ENCODE measurements around the gene SH3GL3.

The SH3GL3 gene

GRCh38 chr15:83556068-83556467 is 108.9 kb downstream of the SH3GL3 start:
- no peak for DNase-seq (ENCODE audit: low read depth)
- TF ChIP-seq CTCF (IDR thresholded peaks at IDR 0.05; ENCODE audit: control insufficient read depth, extremely low read depth, insufficient read depth), result no peak
- no peak overlapping the region for H3K4me3 ChIP-seq (ENCODE audit: low read depth, low read length)

- no peak for TF ChIP-seq CTCF (IDR thresholded peaks at IDR 0.05; ENCODE audit: control insufficient read depth, extremely low read depth, insufficient read depth)
- no peak overlapping the region for H3K4me3 ChIP-seq (ENCODE audit: low read depth, low read length)
- DNase-seq (ENCODE audit: low read depth), result no peak
These were observed 109.6 kb downstream of the SH3GL3 start for GRCh38 chr15:83556754-83557153.

DNA sequence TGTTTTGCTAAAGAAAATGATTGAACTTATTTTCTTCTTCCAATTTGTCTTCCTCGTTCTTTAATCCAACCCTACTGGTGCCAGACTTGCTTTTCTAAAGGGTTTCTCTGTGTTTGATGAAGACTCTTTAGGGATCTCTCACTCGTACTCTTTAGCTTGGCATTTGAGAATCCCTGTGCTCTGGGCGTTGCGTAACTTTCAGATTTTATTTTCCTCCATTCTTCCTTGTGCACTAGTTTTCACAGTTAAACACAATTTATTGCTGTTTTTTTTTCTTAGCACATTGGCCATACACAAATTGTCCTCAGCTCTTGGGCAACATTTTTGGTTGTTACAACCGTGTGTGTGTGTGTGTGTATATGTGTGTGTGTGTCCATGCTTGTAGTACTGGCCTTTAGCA is 111.0 kb downstream of the SH3GL3 start:
- DNase-seq (ENCODE audit: low read depth), result no peak
- H3K4me3 ChIP-seq (ENCODE audit: low read depth, low read length), result no peak overlapping the region
- TF ChIP-seq CTCF (IDR thresholded peaks at IDR 0.05; ENCODE audit: control insufficient read depth, extremely low read depth, insufficient read depth), result no peak

- TF ChIP-seq CTCF (IDR thresholded peaks at IDR 0.05; ENCODE audit: control insufficient read depth, extremely low read depth, insufficient read depth), result peak; percentile 93
- peak; percentile 44 for DNase-seq (ENCODE audit: low read depth)
- H3K4me3 ChIP-seq (ENCODE audit: low read depth, low read length), result no peak overlapping the region
These were observed 112.3 kb downstream of the SH3GL3 start for GRCh38 chr15:83559310-83559966.

- no peak for DNase-seq (ENCODE audit: low read depth)
- H3K4me3 ChIP-seq (ENCODE audit: low read depth, low read length), result no peak overlapping the region
- TF ChIP-seq CTCF (IDR thresholded peaks at IDR 0.05; ENCODE audit: control insufficient read depth, extremely low read depth, insufficient read depth), result no peak
These were observed 114.5 kb downstream of the SH3GL3 start for GRCh38 chr15:83561661-83562060.

- no peak for DNase-seq (ENCODE audit: low read depth)
- H3K4me3 ChIP-seq (ENCODE audit: low read depth, low read length), result no peak overlapping the region
- no peak for TF ChIP-seq CTCF (IDR thresholded peaks at IDR 0.05; ENCODE audit: control insufficient read depth, extremely low read depth, insufficient read depth)
These were observed 118.0 kb downstream of the SH3GL3 start for GRCh38 chr15:83565138-83565537.

DNA sequence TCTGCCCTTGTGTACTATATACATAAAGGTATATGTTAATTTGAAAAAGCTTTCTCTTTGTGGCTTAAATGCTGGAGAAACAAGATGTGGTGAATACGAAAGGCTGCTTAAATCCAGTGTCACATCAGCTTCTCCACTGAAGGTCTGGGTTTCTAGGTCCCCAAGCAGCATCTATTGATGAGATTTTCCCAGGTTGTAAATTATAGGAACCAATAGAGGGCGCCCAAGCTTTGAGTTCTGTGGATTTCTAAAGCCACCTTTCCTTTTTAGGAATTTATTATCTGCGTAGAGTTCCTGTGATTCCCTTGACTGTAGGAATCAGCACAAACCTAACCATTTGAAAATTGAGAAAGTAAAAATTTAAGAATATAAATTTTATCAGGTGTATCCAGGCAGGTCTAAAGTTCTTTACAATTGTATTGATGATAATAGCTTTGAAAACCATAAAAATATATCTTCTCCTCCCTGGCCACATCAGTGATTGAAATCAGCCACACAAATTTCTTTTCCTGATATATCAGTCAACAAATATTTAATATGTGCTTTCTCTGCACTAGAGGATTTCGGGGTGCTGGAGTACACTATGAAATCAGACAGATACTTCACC is 118.5 kb downstream of the SH3GL3 start:
- TF ChIP-seq CTCF (IDR thresholded peaks at IDR 0.05; ENCODE audit: control insufficient read depth, extremely low read depth, insufficient read depth), result peak; percentile 57
- H3K4me3 ChIP-seq (ENCODE audit: low read depth, low read length), result no peak overlapping the region
- peak; percentile 21 for DNase-seq (ENCODE audit: low read depth)
